HG02678 (cell line): Measurements from ENCODE around the gene SPEN.

Experiments used
- ATAC-seq: cut with Tn5 transposase; IDR thresholded peaks from one replicate; pipeline ENCODE4 v1.9.1; 2021; ENCODE audit warnings: mild to moderate bottlenecking, moderate library complexity; ENCODE audit not compliant: unreplicated experiment

The SPEN gene

DNA sequence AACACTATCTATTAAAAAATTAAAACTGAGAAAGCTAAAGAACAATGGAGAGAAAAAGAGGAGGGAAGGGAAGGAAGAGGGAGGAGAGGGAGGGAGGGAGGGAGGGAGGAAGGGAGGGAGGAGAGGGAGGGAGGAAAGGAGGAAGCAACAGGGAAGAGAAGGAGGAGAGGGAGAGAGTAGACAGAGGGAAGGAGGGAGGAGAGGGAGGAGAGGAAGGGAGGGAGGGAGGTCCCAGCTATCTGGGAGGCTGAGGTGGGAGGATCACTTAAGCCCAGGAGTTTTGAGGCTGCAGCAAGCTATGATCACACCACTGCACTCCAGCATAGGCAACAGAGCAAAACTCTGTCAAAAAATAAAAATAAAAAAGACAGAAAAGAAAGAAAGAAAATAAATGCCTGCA lies 111.9 kb downstream of the SPEN start:
- no peak for ATAC-seq

DNA sequence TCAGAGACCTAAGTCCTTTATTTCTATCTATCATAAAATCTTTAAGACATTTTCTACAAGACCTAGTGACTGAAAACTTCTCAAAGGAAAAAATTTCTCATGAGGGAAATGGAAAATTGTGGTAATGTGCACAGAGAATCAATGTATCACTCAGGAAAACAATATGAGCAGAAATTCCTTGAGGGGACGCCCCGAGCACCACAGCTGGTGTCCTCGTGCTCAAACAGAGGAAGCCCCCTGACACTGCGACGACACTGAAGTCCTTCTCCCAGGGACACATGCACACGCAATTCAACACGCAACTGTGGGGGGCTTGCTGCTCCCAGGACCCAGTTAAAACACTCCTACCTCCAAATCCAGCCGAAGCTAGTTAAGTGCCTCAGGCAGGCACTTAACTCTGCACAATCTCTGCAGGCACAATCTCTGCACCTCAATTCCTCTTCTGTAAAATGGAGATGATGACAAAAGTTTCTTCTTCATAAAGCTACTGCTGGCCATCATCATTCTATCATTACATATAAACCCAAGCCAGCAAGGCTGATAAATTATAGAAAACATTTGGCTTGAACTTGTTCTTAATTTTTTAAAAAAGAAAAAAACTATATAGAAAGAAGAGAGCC lies 112.4 kb downstream of the SPEN start:
- ATAC-seq: no peak

DNA sequence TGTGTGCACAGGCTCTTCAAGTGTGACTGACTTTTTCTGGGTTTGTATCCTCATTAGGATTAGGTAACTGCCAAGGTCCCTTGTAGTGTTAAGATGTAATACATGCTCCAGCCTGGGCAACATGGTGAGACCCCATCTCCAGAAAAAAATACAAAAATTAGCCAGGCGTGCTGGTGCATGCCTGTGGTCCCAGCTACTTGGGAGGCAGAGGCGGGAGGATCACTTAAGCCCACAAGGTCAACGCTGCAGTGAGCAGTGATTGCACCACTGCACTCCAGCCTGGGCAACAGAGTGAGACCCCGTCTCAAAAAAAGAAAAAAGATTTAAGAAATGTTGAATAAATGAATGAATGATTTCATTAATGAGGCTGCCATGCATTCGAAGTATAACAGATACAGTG lies 113.3 kb downstream of the SPEN start:
- no peak for ATAC-seq

DNA sequence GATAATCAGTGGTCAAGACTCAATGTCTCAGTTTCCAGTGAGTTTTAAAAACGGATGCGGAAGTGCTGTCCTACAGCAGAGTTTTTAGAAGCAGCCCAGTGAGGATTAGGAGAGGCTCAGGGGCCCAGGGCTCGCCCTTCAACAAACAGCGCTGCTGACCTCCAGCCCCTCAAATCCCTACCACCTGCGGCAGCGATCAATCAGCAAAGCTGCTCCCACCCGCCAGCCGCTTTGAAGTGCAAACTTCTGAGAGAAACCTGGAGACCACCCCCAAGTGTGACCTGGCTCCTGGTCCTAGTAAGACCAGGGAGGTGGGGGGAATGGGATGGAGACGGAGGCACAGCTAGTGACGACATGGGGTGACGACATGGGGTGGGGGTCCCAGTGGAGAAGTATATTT lies 114.0 kb downstream of the SPEN start:
- ATAC-seq: no peak

DNA sequence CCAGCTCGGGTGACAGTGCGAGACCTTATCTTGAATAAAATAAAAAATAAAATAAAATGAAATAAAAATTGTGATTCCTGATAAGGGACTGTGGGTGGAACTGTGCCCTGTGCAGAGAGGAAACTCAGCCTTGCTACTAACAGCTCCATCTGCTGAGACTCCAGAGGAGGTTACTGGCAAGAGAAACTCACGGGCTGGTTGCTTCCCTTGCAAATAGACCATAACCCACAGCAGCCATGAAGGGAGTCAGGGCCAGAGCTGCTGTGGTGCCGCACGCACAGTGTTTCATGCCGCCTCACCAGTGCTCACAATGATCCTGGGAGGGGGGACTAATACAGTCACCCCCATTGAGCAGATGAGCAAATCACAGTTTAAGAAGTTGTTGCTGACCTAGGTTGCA lies 114.7 kb downstream of the SPEN start:
- no peak for ATAC-seq

DNA sequence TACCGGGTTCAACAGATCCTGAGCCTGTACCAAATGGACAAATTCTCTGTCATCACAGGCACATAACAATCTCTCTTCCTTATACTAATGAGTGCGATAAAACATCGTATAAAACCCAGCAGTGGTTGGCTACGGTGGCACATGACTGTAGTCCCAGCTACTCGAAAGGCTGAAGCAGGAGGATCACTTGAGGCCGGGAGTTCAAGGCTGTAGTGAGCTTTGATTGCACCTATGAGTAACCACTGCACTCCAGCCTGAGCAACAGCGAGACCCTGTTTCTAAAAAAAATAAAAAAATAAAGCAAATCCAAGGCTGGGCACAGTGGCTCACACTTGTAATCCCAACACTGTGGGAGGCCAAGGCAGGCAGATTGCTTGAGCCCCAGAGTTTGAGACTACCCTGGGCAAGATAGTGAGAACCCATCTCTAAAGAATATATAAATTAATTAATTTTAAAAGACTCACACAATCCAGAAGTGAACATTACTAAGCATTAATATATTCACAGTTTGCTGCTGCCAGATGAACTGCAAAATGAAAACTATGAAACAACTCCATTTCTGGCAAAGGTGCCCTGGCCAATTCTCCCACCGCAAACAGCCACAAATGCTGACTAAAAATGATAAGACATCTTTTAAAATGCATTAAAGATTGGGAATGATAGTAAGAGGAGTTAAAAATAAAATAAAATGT lies 115.3 kb downstream of the SPEN start:
- no peak for ATAC-seq

DNA sequence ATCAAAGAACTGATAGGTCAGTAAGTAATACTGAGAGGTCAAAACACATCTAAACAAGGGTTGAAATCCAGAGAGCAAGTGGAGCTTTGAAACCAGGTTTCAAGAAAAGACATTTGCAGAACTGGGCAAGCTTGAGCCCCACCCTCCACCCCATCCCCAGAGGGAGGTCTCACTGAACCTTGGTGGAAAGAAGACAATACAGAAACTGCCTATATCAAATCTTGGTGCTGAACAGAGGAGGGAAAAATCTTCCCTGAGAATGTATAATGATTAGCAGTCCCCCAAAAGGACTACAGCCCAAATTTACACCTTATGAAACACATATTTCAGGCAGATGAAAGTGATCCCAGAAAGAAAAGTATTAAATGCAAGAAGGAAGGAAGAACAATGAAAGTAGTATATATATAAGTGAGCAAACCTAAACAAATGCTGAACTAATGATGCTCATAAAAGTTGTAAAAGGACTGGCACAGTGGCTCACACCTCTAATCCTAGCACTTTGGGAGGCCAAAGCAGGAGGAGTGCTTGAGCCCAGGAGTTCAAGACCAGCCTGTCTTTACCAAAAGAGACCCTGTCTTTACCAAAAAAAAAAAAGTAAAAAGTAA lies 116.0 kb downstream of the SPEN start:
- ATAC-seq: no peak

DNA sequence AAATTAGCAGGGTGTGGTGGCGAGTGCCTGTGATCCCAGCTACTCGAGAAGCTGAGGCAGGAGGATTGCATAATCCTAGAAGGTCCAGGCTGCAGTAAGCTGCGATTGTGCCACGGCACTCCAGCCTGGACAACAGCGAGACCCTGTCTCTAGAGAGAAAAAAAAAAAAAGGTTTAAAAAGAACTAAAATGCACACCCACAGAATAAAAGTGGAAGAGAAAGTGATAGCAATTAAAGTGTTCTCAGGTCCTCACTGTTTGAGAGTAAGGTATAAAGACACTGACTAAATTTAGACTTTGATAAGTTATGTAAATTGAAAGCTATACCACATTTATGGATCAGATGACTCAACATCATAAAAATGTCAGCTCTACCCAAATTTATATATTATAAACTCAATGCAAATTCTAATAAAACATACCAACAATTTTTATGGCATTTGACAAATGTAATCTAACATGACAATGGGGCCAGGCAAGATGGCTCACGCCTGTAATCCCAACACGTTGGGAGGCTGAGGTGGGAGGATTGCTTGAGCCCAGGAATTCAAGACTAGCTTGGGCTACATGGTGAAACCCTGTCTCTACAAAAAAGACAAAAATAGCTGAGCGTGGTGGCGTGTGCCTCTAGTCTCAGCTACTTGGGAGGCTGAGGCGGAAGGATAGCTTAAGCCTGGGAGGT lies 116.6 kb downstream of the SPEN start:
- ATAC-seq: no peak

DNA sequence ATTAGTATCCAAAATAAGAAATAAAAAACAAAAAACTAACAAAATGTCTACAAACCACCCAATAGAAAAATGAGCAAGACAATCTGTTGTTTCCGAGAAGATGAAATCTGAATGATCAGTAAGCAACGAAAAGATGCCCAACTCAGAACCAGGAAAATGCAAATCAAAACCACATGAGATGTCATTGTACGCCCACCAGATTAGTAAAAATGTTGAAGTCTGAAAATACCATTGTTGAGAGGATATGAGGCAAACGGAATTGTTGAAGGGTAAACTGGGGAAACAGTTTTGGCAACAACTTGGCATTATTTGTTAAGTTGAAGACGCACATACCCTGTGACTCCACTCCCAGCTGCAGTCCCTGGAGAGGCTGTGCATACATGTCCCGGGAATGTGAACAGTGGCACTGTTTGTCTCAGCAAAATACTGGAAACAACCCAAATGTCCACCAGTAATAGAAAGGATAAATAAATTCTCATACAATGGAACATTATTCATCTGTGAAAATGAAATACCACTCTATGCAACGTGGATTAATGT lies 117.8 kb downstream of the SPEN start:
- ATAC-seq: no peak

DNA sequence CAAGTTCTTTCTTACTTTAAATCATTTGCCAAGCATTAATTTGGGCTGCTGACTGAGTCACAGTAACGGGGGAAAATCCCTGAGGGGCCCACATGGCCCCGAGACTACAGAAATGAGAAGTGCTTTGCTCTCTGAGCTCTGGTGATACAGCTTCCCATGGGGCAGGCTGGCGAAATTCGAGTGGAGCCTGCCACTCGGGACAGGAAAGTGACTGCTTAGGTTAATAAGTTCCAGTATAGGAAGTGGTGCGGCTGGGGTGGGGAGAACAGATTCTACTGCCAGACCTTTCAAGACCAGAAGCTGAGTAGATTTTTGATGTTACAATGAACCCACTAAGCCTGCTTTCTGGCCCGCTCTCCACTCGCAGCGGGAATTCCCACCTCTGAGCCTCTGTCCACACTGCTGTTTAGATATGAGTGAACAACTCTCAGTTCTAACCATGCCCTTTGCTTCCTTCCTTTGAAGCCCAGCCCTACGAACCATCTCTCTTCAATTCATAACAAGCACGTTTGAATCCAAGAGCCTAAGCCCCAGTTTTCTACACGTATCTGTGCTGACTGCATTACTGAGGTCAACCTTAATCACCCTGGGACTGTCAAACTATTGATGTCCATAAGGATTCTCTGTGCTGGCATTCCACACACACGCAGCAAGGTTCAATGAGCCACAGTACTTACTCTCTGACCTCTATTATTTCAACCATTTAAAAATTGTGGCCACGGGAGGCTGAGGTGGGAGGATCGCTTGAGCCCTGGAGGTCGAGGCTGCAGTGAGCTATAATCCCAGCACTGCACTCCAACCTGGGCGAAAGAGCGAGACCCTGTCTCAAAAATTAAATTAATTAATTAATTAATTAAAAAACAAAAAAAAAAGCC lies 118.8 kb downstream of the SPEN start:
- peak; percentile 70 for ATAC-seq

DNA sequence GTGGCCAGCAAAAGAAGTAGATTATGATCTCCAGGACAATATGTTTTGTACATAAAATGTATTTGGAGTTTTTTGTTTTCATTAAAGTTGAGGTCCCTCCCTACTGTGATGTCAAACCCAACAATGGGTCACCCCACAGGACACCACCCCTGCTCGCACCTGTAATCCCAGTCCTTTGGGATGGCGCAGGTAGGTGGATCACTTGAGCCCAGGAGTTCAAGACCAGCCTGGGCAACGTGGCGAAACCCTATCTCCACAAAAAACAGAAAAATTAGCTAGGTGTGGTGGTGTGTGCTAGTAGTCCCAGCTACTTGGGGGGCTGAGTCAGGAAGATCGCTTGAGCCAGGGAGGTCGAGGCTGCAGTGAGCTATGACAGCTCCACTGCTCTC lies 119.4 kb downstream of the SPEN start:
- ATAC-seq: no peak

DNA sequence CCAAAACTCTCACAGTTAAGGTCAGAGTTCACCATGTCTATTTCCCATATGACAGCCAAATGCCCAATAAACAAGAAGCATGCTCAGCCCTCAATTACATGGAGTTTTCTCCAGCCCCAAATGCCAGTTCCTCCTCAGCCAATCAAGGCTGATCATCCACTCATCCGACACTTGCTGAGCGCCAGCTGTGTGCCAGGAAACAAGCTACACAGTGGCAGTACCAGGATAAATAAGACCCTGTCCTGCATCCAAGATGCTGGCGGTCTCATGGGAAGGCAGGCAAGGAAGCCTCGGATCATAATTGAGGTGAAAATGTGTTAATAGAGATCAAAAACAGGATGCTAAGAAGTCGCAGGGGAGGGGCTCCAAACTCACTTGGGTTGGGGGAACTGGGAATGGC lies 120.7 kb downstream of the SPEN start:
- no peak for ATAC-seq

DNA sequence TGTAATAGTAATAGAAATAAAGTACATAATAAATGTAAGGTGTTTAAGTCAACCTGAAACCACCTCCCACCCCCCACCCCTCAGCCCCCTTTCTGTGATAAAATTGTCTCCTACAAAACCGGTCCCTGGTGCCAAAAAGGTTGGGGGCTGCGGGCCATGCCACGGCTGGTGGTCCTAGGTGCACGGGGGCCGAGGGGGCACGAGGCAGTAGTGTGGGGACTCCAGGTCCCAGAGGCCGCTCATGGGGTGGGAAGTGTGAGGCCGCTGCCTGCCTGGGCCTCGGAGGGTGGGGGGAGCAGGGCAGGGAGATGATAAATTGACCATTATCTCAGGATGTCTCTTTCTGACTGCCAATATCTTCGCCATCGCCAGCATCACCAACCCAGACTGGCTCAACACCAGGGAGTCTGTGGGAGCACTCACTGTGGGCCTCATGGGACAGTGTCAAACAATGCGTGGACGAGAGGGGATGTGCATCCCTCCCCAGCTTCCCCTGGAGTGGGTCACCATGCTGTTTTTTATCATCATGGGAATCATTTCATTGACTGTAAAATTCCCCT lies 121.9 kb downstream of the SPEN start:
- no peak for ATAC-seq

DNA sequence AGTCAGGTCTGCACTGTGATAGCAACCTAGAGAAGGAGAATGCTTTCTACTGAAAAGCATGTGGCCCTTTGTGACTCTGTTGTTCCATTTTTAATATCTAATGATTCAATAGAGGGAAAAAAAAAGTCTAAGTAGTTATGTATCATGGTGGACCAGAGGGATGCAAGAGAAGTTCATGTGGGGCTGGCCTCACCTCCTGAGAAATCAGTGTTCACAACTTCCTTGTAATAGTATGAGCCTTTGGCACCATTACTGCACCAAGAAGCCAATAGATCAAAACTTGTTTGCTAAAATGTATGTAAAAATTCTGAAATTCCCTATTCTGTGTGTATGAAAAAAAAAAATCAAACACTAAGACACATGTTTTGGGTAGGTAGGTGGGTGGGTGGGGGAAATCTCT lies 123.4 kb downstream of the SPEN start:
- no peak for ATAC-seq

DNA sequence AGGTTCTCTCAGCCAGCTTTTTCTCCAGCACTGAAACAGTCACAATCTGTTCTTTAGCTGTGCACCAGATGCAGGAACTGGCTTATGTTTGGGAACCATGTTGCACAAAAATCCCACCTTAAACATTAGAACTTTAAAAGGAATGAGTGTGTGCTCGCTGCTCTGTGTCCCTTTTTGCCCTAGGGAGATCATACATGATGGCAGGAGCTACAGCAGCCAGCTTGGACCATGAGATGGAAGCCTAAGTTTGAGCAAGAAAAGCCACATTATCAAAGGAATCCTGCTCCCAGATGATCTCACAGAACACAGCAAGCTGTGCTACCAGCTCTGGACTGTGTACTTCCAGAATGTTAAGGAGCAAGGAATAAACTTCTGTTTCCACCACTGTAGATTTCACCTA lies 124.9 kb downstream of the SPEN start:
- no peak for ATAC-seq

DNA sequence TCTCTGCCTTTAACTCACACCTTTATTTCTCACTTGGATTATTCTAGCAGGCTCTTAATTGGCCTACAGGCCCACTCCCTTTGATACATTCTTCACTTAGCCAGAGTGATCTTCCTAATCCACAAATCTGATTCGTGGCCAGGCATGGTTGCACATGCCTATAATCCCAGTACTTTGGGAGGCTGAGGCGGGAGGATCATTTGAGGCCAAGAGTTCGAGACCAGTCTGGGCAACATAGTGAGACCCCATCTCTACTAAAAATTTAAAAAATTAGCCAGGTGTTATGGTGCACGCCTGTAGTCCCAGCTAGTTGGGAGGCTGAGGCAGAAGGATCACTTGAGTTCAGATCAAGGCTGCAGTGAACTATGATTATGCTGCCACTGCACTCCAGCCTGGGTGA lies 126.3 kb downstream of the SPEN start:
- ATAC-seq: no peak

DNA sequence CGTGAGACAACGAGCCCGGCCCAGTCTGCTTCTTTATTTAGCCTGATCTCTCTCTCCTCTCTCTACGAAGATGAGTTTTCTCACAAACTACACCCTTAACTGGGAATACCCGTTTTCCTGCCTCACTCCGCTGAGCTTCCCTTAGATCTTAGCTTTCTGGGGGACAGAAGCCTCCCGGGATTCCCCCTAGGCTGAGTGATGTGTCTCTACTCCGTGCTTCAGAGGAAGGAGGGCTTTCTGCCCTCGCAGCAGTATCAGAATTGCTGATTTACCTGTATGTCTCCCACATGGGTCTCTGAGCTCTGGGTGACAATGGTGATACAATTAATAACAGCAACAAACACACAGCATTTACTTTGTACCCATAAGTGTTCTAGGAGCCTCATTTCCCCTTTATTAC lies 127.3 kb downstream of the SPEN start:
- ATAC-seq: no peak

DNA sequence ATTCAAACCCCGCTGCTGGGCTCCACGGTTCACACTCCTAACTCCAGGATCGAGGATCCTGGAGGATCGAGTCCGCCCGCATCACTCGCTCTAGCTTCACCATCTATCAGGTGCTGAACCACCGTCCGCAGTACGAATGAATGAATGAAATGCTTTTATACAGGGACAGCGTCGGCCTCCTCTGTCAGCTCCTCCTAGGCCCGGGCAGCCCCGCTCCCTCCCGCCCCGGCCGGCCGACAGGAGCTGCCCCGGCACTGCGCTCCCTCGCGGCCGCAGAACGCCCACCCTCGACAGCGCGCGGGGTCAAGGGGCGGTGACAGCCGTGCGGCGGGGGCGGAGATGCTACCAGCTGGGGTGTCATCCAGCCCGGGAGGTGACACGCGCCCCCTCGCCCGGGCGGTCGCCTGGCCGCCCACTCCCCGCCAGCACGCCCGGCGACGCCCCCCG lies 127.9 kb downstream of the SPEN start:
- peak; percentile 62 for ATAC-seq

DNA sequence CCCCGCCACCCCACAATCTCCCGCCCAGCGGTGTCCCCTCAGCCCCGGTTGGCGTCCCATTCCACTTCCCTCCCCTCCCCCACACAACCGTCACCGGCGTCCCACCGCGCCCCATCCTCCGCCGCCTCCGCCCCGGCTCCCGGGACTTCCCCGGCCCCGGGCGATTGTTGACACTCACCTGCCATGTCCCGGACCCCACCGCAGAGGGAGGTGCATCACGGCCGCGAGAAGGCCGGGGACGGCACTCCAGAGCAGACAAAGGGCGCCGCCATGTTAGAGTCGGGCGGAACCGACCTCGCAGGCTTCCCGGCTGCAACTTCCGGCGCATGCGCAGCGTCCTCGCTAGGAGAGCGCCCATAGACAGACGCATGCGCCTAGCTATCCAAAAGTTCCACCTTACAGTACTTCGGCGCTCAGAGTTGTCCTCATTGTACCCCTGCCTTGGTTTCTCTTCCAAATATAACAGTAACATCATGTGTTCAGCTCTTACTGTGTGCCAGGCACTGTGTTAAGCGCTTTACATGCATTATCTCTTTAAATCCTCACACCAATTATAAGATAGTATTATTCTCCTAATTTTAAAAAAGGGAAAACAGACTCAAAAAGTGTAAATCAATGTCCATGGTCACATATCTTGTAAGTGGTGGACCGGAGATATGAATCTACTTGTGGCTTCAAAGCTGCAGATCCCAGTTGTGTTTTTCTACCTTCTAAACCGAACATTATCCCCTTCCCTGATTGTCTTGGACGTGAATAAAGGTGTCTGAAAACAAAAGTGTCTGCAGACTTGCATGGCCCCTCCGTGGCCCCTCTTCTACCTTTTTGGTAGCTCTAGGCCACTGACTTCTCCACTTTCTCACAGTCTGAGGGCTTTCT lies 128.5 kb downstream of the SPEN start, which contains the start of gene ZBTB17:
TSS of gene ZBTB17 (minus strand) at position 297 of the 876 bp plus-strand sequence. CDS start 27,606 bp downstream, outside the sequence.
- peak; percentile 79 for ATAC-seq
